H9 (cell line): ENCODE data around the gene METRNL. TPM values are rescaled to one million over a fixed set of nuclear protein-coding genes. Genes with fewer than 3 reads are reported as not detected.

Experiments used
- DNase-seq: peaks from one replicate; pipeline ENCODE4 v3.0.0-alpha.2; 2017
- H2AFZ ChIP-seq: one replicate; pipeline ENCODE4 v1.6.1; 2013; ENCODE audit warnings: mild to moderate bottlenecking, low read length, control low read depth, moderate library complexity
- H2AK5ac ChIP-seq: 2 replicates; pipeline ENCODE4 v1.6.1; 2013; ENCODE audit warnings: low read length, control low read depth, mixed read lengths; ENCODE audit not compliant: insufficient read length
- H2BK120ac ChIP-seq: one replicate; pipeline ENCODE4 v1.6.1; 2013; ENCODE audit warnings: low read depth, mild to moderate bottlenecking, low read length, control low read depth, inconsistent platforms; ENCODE audit not compliant: poor library complexity, severe bottlenecking
- H2BK12ac ChIP-seq: 2 replicates; pipeline ENCODE4 v1.6.1; 2013; ENCODE audit warnings: low read length, control low read depth, mixed read lengths, low read depth; ENCODE audit not compliant: insufficient read length
- H2BK15ac ChIP-seq: 2 replicates; pipeline ENCODE4 v1.6.1; 2013; ENCODE audit warnings: low read depth, low read length, control low read depth
- H2BK20ac ChIP-seq: one replicate; pipeline ENCODE4 v1.6.1; 2013; ENCODE audit warnings: low read depth, mild to moderate bottlenecking, low read length, control low read depth, inconsistent platforms; ENCODE audit not compliant: poor library complexity, severe bottlenecking
- H2BK5ac ChIP-seq: 2 replicates; pipeline ENCODE4 v1.6.1; 2013; ENCODE audit warnings: low read length, control low read depth, mixed read lengths; ENCODE audit not compliant: insufficient read length
- H3K14ac ChIP-seq: 2 replicates; pipeline ENCODE4 v1.6.1; 2013; ENCODE audit warnings: low read length, control low read depth; ENCODE audit not compliant: insufficient read depth
- H3K18ac ChIP-seq: 2 replicates; pipeline ENCODE4 v1.6.1; 2013; ENCODE audit warnings: low read depth, mild to moderate bottlenecking, mixed read lengths, low read length, control low read depth; ENCODE audit not compliant: insufficient read length
- H3K23ac ChIP-seq: 2 replicates; pipeline ENCODE4 v1.6.1; 2013; ENCODE audit warnings: low read length, control low read depth, mixed read lengths, low read depth; ENCODE audit not compliant: insufficient read length
- H3K23me2 ChIP-seq: 2 replicates; pipeline ENCODE4 v1.6.1; 2013; ENCODE audit warnings: low read depth, mild to moderate bottlenecking, mixed read lengths, low read length, control low read depth; ENCODE audit not compliant: insufficient read length, poor library complexity, severe bottlenecking
- H3K27ac ChIP-seq: 2 replicates; pipeline ENCODE4 v1.5.1; 2013; ENCODE audit warnings: low read length, control low read depth, mixed read lengths, low read depth; ENCODE audit not compliant: insufficient read length
- H3K27me3 ChIP-seq: 2 replicates; pipeline ENCODE4 v1.6.1; 2013; ENCODE audit warnings: low read length, control low read depth, inconsistent platforms; ENCODE audit not compliant: insufficient read depth
- H3K4ac ChIP-seq: 2 replicates; pipeline ENCODE4 v1.6.1; 2013; ENCODE audit warnings: low read depth, mild to moderate bottlenecking, control low read depth, inconsistent platforms, low read length, moderate library complexity
- H3K4me1 ChIP-seq: 2 replicates; pipeline ENCODE4 v1.6.1; 2013; ENCODE audit warnings: low read length, control low read depth, inconsistent platforms; ENCODE audit not compliant: insufficient read depth
- H3K4me2 ChIP-seq: 2 replicates; pipeline ENCODE4 v1.6.1; 2013; ENCODE audit warnings: low read length, control low read depth, mixed read lengths; ENCODE audit not compliant: insufficient read length, insufficient read depth
- H3K56ac ChIP-seq: 2 replicates; pipeline ENCODE4 v1.6.1; 2013; ENCODE audit warnings: low read depth, mild to moderate bottlenecking, mixed read lengths, low read length, control low read depth; ENCODE audit not compliant: insufficient read length
- H3K79me1 ChIP-seq: 2 replicates; pipeline ENCODE4 v1.6.1; 2013; ENCODE audit warnings: low read depth, mild to moderate bottlenecking, moderate library complexity, low read length, control low read depth, inconsistent platforms; ENCODE audit not compliant: insufficient read depth, poor library complexity, severe bottlenecking
- H3K79me2 ChIP-seq: 2 replicates; pipeline ENCODE4 v1.6.1; 2013; ENCODE audit warnings: low read length, control low read depth, inconsistent platforms; ENCODE audit not compliant: insufficient read depth
- H3K9ac ChIP-seq: 2 replicates; pipeline ENCODE4 v1.6.1; 2013; ENCODE audit warnings: low read length, control low read depth, mixed read lengths; ENCODE audit not compliant: insufficient read length; ENCODE audit errors: extremely low read depth
- H3K9me3 ChIP-seq: one replicate; pipeline ENCODE4 v1.6.1; 2013; ENCODE audit warnings: low read depth, low read length, inconsistent platforms; ENCODE audit not compliant: control insufficient read depth
- H3T11ph ChIP-seq: one replicate; pipeline ENCODE4 v1.6.1; 2013; ENCODE audit warnings: mild to moderate bottlenecking, low read length, control low read depth, inconsistent platforms
- H4K20me1 ChIP-seq: one replicate; pipeline ENCODE4 v1.6.1; 2013; ENCODE audit not compliant: control insufficient read depth, insufficient read length, insufficient read depth
- H4K5ac ChIP-seq: 2 replicates; pipeline ENCODE4 v1.6.1; 2013; ENCODE audit warnings: low read depth, mild to moderate bottlenecking, mixed read lengths, low read length, control low read depth; ENCODE audit not compliant: insufficient read length
- H4K8ac ChIP-seq: replicated peaks from 2 replicates; pipeline ENCODE4 v1.6.1; 2013; ENCODE audit warnings: low read length, control low read depth, mixed read lengths, low read depth; ENCODE audit not compliant: insufficient read length
- H4K91ac ChIP-seq: 2 replicates; pipeline ENCODE4 v1.6.1; 2013; ENCODE audit warnings: low read depth, mild to moderate bottlenecking, moderate library complexity, mixed read lengths, low read length, control low read depth; ENCODE audit not compliant: insufficient read length
- H3K27ac Mint-ChIP-seq, 3 experiments: 2 replicates in 2 of 3; 3 replicates in 1 of 3; pipeline ENCODE4 v1.8.0; 2020 to 2021; ENCODE audit warnings: mixed read lengths in 3 of 3, mild to moderate bottlenecking in 1 of 3, moderate library complexity in 1 of 3
- H3K27me3 Mint-ChIP-seq: 2 replicates; pipeline ENCODE4 v1.8.0; 2021; ENCODE audit warnings: low read depth, mild to moderate bottlenecking, moderate library complexity, mixed read lengths
- H3K36me3 Mint-ChIP-seq, 3 experiments: 2 replicates in 2 of 3; 3 replicates in 1 of 3; pipeline ENCODE4 v1.8.0; 2020 to 2021; ENCODE audit warnings: low read depth in 3 of 3, mixed read lengths in 3 of 3; ENCODE audit not compliant: insufficient read depth in 1 of 3
- H3K4me1 Mint-ChIP-seq, 2 experiments: 2 replicates each; pipeline ENCODE4 v1.8.0; 2020; ENCODE audit warnings: mixed read lengths in 2 of 2
- H3K4me3 Mint-ChIP-seq, 2 experiments: 2 replicates in 1 of 2; 3 replicates in 1 of 2; pipeline ENCODE4 v1.8.0; 2020 to 2021; ENCODE audit warnings: mild to moderate bottlenecking in 2 of 2, mixed read lengths in 2 of 2, moderate library complexity in 1 of 2
- H3K9me3 Mint-ChIP-seq, 2 experiments: 2 replicates in 1 of 2; 3 replicates in 1 of 2; pipeline ENCODE4 v1.8.0; 2020; ENCODE audit warnings: mild to moderate bottlenecking in 2 of 2, mixed read lengths in 2 of 2, moderate library complexity in 1 of 2
- CTCF ChIP-seq: fragments of 200-600 bp; sonication (generic); conservative IDR thresholded peaks from 3 replicates; pipeline ENCODE4 v1.8.0; 2021; ENCODE audit warnings: antibody characterized with exemption, mild to moderate bottlenecking
- WGBS: extraction: QIAGEN DNeasy Blood & Tissue Kit; methylation state at CpG from one replicate; pipeline ENCODE4 v1.1.7; 2013; ENCODE audit warnings: missing lambda C conversion rate, low lambda C conversion rate, mixed read lengths; ENCODE audit not compliant: insufficient read length; ENCODE audit errors: extremely low coverage; 5-methylcytosine and 5-hydroxymethylcytosine counted together
- total RNA-seq: library from RNA; stranded (reverse); gene quantifications from 2 replicates; pipeline ENCODE4 v1.2.1, GENCODE V29; 2021

The METRNL gene
- total RNA-seq, 1 experiment from 2014 or later: 21.4 TPM

- no peak for DNase-seq
These were observed 1.7 kb downstream of the METRNL start for GRCh38 chr17:83080858-83081683.

More at GRCh38 chr17:83080858-83081683, 1.7 kb downstream of the METRNL start:
- peaks cover 11% of the 10 kb centered on the region; the same call in 1 of the 2 replicates for H3K4me1 ChIP-seq
- H4K20me1 ChIP-seq: no peaks in the 10 kb centered on the region
- no peaks in the 10 kb centered on the region; the same call in 1 of the 2 replicates for H3K79me2 ChIP-seq
- no peak overlapping the region for H2AK5ac ChIP-seq
- H2BK15ac ChIP-seq: no peak overlapping the region
- H2BK20ac ChIP-seq: no peak overlapping the region
- no peak overlapping the region for H4K8ac ChIP-seq
- no peak overlapping the region for H2BK120ac ChIP-seq
- H2AFZ ChIP-seq: no peak overlapping the region
- peaks cover 49% of the 10 kb centered on the region for H3K27me3 Mint-ChIP-seq
- H3K4ac ChIP-seq: no peak overlapping the region
- H3K9me3 ChIP-seq: no peaks in the 10 kb centered on the region
- no peaks in the 10 kb centered on the region; a peak in 1 of 5 replicates for H3K9me3 Mint-ChIP-seq
- no peak overlapping the region for H3K56ac ChIP-seq
- H3K14ac ChIP-seq: no peak overlapping the region
- H3K4me2 ChIP-seq: no peak overlapping the region
- H3K23ac ChIP-seq: no peak overlapping the region
- H3K27ac Mint-ChIP-seq: no peak overlapping the region
- no peak overlapping the region for H3K18ac ChIP-seq
- peaks cover 27 to 34% of the 10 kb centered on the region in 2 experiments for H3K4me1 Mint-ChIP-seq
- H3K36me3 Mint-ChIP-seq: peaks cover 10 to 18% (median 17%) of the 10 kb centered on the region in 3 experiments; a peak in 6 of 7 replicates
- no peak for TF ChIP-seq CTCF
- no peak overlapping the region for H2BK5ac ChIP-seq
- WGBS: no CpG with 5 or more reads among the region's 91 CpGs
- peaks cover 6% of the 10 kb centered on the region for H3K23me2 ChIP-seq
- H4K91ac ChIP-seq: no peak overlapping the region
- H3K79me1 ChIP-seq: no peaks in the 10 kb centered on the region
- H3K9ac ChIP-seq: no peak overlapping the region
- H3K27ac ChIP-seq: no peak overlapping the region
- H2BK12ac ChIP-seq: no peak overlapping the region
- H3T11ph ChIP-seq: no peak overlapping the region
- peaks cover 14% of the 10 kb centered on the region; the same call in 1 of the 2 replicates for H3K27me3 ChIP-seq
- no peak overlapping the region for H4K5ac ChIP-seq
- H3K4me3 Mint-ChIP-seq: peak overlapping the region; percentile 54 to 76; a peak in 2 of 5 replicates
